ENCODE results near the gene P2RY2. TPM values are rescaled to one million over a fixed set of nuclear protein-coding genes. Genes with fewer than 3 reads are reported as not detected.

P2RY2 gene
- total and polyA plus RNA-seq, 7 donors, result 18.7 to 90.9 (median 44.2) TPM

GRCh38 chr11:73227571-73228211 lies 9.6 kb downstream of the P2RY2 start:
- Histone ChIP-seq H3K9me3 (no peaks in the 10 kb centered on the region), H3K27ac (no peak overlapping the region), H3K27me3 (ENCODE audit: insufficient read depth in 3 of 3, low read length in 2 of 3) (no peaks in the 10 kb centered on the region), H3K36me3 (ENCODE audit: insufficient read depth in 1 of 2, low read depth in 1 of 2) (peaks cover 0 to 31% of the 10 kb centered on the region in 2 donors), H3K4me1 (peaks cover 28% of the 10 kb centered on the region), H3K4me3 (no peak overlapping the region)
- intact Hi-C loops (cut with DNase I), result no loop called here
- DNase-seq, result peak in 1 of 2 donors; percentile 32
- no peak for ATAC-seq
- 64 to 75% (median 71%) methylated on average over 9 to 12 of the region's 12 CpGs for WGBS, 3 donors
- no peak for TF ChIP-seq CTCF (IDR thresholded peaks at IDR 0.05)

DNA sequence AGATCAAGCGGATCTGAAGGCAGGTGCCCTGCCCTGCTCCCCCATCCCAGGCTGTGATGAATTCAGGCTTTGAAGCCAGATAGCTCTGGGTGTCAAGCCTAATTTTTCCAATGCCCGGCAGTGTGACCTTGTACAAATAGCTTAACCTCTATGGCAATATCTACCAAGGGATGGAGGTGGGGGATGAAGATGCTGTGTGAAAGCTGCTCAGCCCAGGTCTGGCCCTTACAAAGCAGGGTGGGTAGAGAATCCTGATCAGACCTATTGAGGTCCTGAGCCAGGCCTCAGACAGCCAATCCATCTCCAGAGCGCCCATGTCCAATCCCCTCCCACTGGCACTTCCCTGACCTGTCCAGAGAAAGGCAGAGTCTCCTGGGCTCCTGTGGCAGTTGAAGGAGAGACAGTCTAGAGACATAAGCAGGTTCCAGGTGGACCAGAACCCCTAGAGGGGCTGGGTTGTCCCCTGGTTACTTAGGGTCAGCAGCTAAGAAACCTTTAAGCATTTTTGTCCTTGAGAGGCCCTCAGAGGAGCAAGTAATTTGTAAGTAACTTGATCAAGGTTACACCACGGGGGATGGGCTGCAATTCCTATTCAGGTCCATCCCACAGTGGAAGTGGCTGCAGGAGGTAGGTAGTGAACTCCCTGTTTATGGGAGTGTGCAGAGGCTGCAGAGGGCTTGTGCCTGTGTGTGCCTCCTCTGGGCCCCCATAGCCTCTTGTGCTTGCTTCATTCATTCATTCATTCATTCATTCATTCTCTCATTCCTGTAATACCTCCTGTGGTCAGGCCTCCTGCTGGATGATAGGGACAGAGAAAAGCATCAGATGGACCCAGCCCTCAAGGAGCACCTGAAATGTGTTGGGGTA lies 10.4 kb downstream of the P2RY2 start:
- no peak overlapping the region for H3K4me3 ChIP-seq
- WGBS, 3 donors, result 51 to 58% (median 54%) methylated on average over 4 of the region's 4 CpGs
- H3K4me1 ChIP-seq, result peaks cover 25% of the 10 kb centered on the region
- H3K36me3 ChIP-seq (ENCODE audit: insufficient read depth in 1 of 2, low read depth in 1 of 2), result peaks cover 0 to 39% of the 10 kb centered on the region in 2 donors
- no peaks in the 10 kb centered on the region for H3K9me3 ChIP-seq
- TF ChIP-seq CTCF (IDR thresholded peaks at IDR 0.05), result no peak
- H3K27ac ChIP-seq, result no peak overlapping the region
- ATAC-seq (no peak), DNase-seq (peak in 1 of 2 donors; percentile 27)
- H3K27me3 ChIP-seq (ENCODE audit: insufficient read depth in 3 of 3, low read length in 2 of 3), result no peaks in the 10 kb centered on the region
- intact Hi-C loops (cut with DNase I), result no loop called here

GRCh38 chr11:73229321-73229895 lies 11.3 kb downstream of the P2RY2 start:
- Histone ChIP-seq H3K4me1 (peaks cover 26% of the 10 kb centered on the region), H3K9me3 (no peaks in the 10 kb centered on the region), H3K27me3 (ENCODE audit: insufficient read depth in 3 of 3, low read length in 2 of 3) (no peaks in the 10 kb centered on the region), H3K4me3 (no peak overlapping the region), H3K36me3 (ENCODE audit: insufficient read depth in 1 of 2, low read depth in 1 of 2) (peaks cover 0 to 40% of the 10 kb centered on the region in 2 donors), H3K27ac (peak overlapping the region; percentile 36)
- intact Hi-C loops (cut with DNase I), result no loop called here
- DNase-seq, result peak in 1 of 2 donors; percentile 52
- WGBS, 3 donors, result 47 to 53% (median 53%) methylated on average over 11 of the region's 11 CpGs
- ATAC-seq, result peak in 1 of 4 donors; percentile 24
- TF ChIP-seq CTCF (IDR thresholded peaks at IDR 0.05), result no peak

- no peaks in the 10 kb centered on the region for H3K9me3 ChIP-seq
- intact Hi-C loops (cut with DNase I), result no loop called here
- H3K27ac ChIP-seq, result peak overlapping the region; percentile 36
- peaks cover 0 to 46% of the 10 kb centered on the region in 2 donors for H3K36me3 ChIP-seq (ENCODE audit: insufficient read depth in 1 of 2, low read depth in 1 of 2)
- DNase-seq (peak in 1 of 2 donors; percentile 32), ATAC-seq (no peak)
- no peak overlapping the region for H3K4me3 ChIP-seq
- no peak for TF ChIP-seq CTCF (IDR thresholded peaks at IDR 0.05)
- no peaks in the 10 kb centered on the region for H3K27me3 ChIP-seq (ENCODE audit: insufficient read depth in 3 of 3, low read length in 2 of 3)
- 62 to 78% (median 70%) methylated on average over 16 of the region's 16 CpGs for WGBS, 3 donors
- H3K4me1 ChIP-seq, result peaks cover 28% of the 10 kb centered on the region
These were observed 12.1 kb downstream of the P2RY2 start for GRCh38 chr11:73229896-73230875.

Measured in psoas muscle (tissue), 8 donors.